Heart right ventricle (tissue), 16 donors: ENCODE results near the gene GNAI1. TPM values are rescaled to one million over a fixed set of nuclear protein-coding genes. Genes with fewer than 3 reads are reported as not detected.

ENCODE experiments used
- ATAC-seq, 8 donors: fragments of 200-7000 bp; cut with Tn5 transposase; one replicate each; pipeline ENCODE4 v1.9.1; 2020; ENCODE audit warnings: mild to moderate bottlenecking in 8 of 8, moderate library complexity in 8 of 8, moderate number of reproducible peaks in 1 of 8
- DNase-seq, 2 donors: peaks; one replicate each; pipeline ENCODE4 v3.0.0-alpha.2; 2020
- H3K27ac ChIP-seq, 10 donors: fragments of 200-600 bp; sonication (generic) in 2 of 10; one replicate each; pipeline versions ENCODE4 v1.5.0 to v1.8.0; 2020 to 2022; ENCODE audit warnings: mild to moderate bottlenecking in 3 of 10
- H3K27me3 ChIP-seq, 7 donors: fragments of 200-600 bp; one replicate each; pipeline ENCODE4 v1.8.0; 2021 to 2022; ENCODE audit warnings: mild to moderate bottlenecking in 2 of 7
- H3K36me3 ChIP-seq, 9 donors: fragments of 200-600 bp; sonication (generic) in 1 of 9; one replicate each; pipeline versions ENCODE4 v1.5.0 to v1.8.0; 2020 to 2022; ENCODE audit warnings: mild to moderate bottlenecking in 2 of 9
- H3K4me1 ChIP-seq, 9 donors: fragments of 200-600 bp; sonication (generic) in 1 of 9; one replicate each; pipeline versions ENCODE4 v1.5.0 to v1.8.0; 2020 to 2022; ENCODE audit warnings: mild to moderate bottlenecking in 4 of 9
- H3K4me3 ChIP-seq, 10 donors: fragments of 200-600 bp; sonication (generic) in 2 of 10; one replicate each; pipeline versions ENCODE4 v1.5.0 to v1.8.0; 2020 to 2022; ENCODE audit warnings: mild to moderate bottlenecking in 7 of 10, moderate library complexity in 2 of 10
- H3K9me3 ChIP-seq, 11 donors: fragments of 200-600 bp in 10 of 11; sonication (generic) in 2 of 11; one replicate each; pipeline versions ENCODE4 v1.5.0 to v1.8.0; 2013 to 2022; ENCODE audit warnings: mild to moderate bottlenecking in 2 of 11, control low read depth in 1 of 11, moderate library complexity in 1 of 11
- CTCF ChIP-seq, 9 donors: fragments of 200-600 bp; sonication (generic) in 2 of 9; IDR thresholded peaks; one replicate each; pipeline versions ENCODE4 v1.5.0 to v1.8.0; 2021 to 2022; ENCODE audit warnings: antibody characterized with exemption in 9 of 9, mild to moderate bottlenecking in 5 of 9, moderate library complexity in 1 of 9
- WGBS, 2 donors: extraction: QIAGEN DNeasy Blood & Tissue Kit; methylation state at CpG; one replicate each; pipeline ENCODE4 v1.1.7; 2013; ENCODE audit warnings: inconsistent platforms in 1 of 2; 5-methylcytosine and 5-hydroxymethylcytosine counted together
- intact Hi-C, 10 donors: fragments of 100-400 bp; cut with DNase I; formaldehyde crosslinking; loops; one replicate each; pipeline versions ENCODE4 v1.11.1 to v1.14.2; 2022
- polyA plus RNA-seq, 2 donors: library from polyadenylated mRNA; stranded (reverse); fragments of 200-250 nt; gene quantifications; one replicate each; pipeline ENCODE4 v1.2.3, GENCODE V29; 2013
- total RNA-seq, 10 donors: library from RNA; stranded (reverse); fragmentation: NEBNext Ultra II Directional in 3 of 10; extraction: Animal tissue kit (Norgen Biotek cat#: 25700) in 3 of 10; gene quantifications; one replicate each; pipeline versions ENCODE4 v1.2.1 to v1.2.4, GENCODE V29; 2021 to 2023
- donor health status: Arrhythmogenic right ventricular cardiomyopathy.
- donor health status: ischemic (EF 13 %, LVEDD 7.1; RV severe dilation, severe dysfunction).
- donor health status: healthy with polysubstance abuse.
- donor health status: DM: no; HTN: yes; CAD: no.
- donor health status: DM: no; HTN: no; CAD: no.
- donor health status: ischemic (EF 25% LVEDD 6.9; RV normal size, moderate dysfunction).
- donor health status: ischemic (EF 25% LVEDD 5.7; RV mildly dilated, moderate dysfunction).
- donor health status: healthy.
- donor health status: DM: yes; HTN: yes; CAD: no.
- donor health status: Ischemic cardiomyopathy.
- donor health status: ischemic (EF 35%, LVEDD 5.7; RV mildly dilated, moderate dysfunction).
- donor health status: nonischemic (EF 11% LVEDD 7.7; RV severe dilation, severe dysfunction).
- donor health status: DM: yes; HTN: yes; CAD: no.
- donor health status: PGD.
- donor health status: ischemic (EF 29% LVEDD 5.4; RV normal size, mild dysfunction).
- donor health status: nonischemic (EF 23%, LVEDD 6.1; RV moderate dilation, normal function).

The GNAI1 gene
- total and polyA plus RNA-seq, 12 donors, result 5.5 to 19.9 (median 12.5) TPM

- intact Hi-C loops, result loop anchor here in 6 of 10 donors (5.0 to 10.0 kb wide), 6 partner anchors 56 to 258 kb away; no protein-coding TSS in a partner anchor
- Histone ChIP-seq H3K27ac (peak overlapping the region in 2 of 10 donors; percentile 87 to 89), H3K4me3 (peak overlapping the region; percentile 80 to 100 (median 93)), H3K4me1 (peaks cover 0 to 44% (median 26%) of the 10 kb centered on the region in 9 donors), H3K36me3 (no peaks in the 10 kb centered on the region), H3K9me3 (no peaks in the 10 kb centered on the region), H3K27me3 (peaks cover 0 to 33% (median 0%) of the 10 kb centered on the region in 7 donors)
- DNase-seq, result no peak
- WGBS, 2 donors, result 53 to 57% methylated on average over 4 of the region's 4 CpGs
- no peak for ATAC-seq
- no peak for TF ChIP-seq CTCF (IDR thresholded peaks at IDR 0.05)
Measured at GRCh38 chr7:80136261-80137055, 1.8 kb downstream of the GNAI1 start.

- Histone ChIP-seq H3K27ac (peak overlapping the region in 1 of 10 donors; percentile 13), H3K36me3 (no peaks in the 10 kb centered on the region), H3K4me1 (peaks cover 0 to 44% (median 26%) of the 10 kb centered on the region in 9 donors), H3K4me3 (peak overlapping the region in 4 of 10 donors; percentile 13 to 97 (median 52)), H3K9me3 (no peaks in the 10 kb centered on the region), H3K27me3 (peaks cover 0 to 33% (median 0%) of the 10 kb centered on the region in 7 donors)
- no peak for DNase-seq
- WGBS, 2 donors, result 85 to 87% methylated on average over 12 of the region's 12 CpGs
- no peak for TF ChIP-seq CTCF (IDR thresholded peaks at IDR 0.05)
- intact Hi-C loops, result loop anchor here in 6 of 10 donors (5.0 to 10.0 kb wide), 6 partner anchors 55 to 257 kb away; no protein-coding TSS in a partner anchor
- ATAC-seq, result no peak
Measured at GRCh38 chr7:80137410-80137809, 2.8 kb downstream of the GNAI1 start.

- no peak for TF ChIP-seq CTCF (IDR thresholded peaks at IDR 0.05)
- ATAC-seq, result no peak
- intact Hi-C loops, result loop anchor here in 6 of 10 donors (5.0 to 10.0 kb wide), 6 partner anchors 53 to 256 kb away; no protein-coding TSS in a partner anchor
- Histone ChIP-seq H3K27ac (peak overlapping the region in 1 of 10 donors; percentile 15), H3K27me3 (peaks cover 0 to 31% (median 0%) of the 10 kb centered on the region in 7 donors), H3K9me3 (no peaks in the 10 kb centered on the region), H3K4me1 (peaks cover 0 to 43% (median 20%) of the 10 kb centered on the region in 9 donors), H3K36me3 (no peaks in the 10 kb centered on the region), H3K4me3 (no peak overlapping the region)
- no peak for DNase-seq
- 38 to 44% methylated on average over 1 of the region's 1 CpG for WGBS, 2 donors
Measured at GRCh38 chr7:80139236-80139635, 4.6 kb downstream of the GNAI1 start.

- ATAC-seq, result no peak
- intact Hi-C loops, result no loop called here
- WGBS, 2 donors, result 91 to 94% methylated on average over 4 of the region's 4 CpGs
Measured at GRCh38 chr7:80140388-80140787, 5.8 kb downstream of the GNAI1 start.

More at GRCh38 chr7:80140388-80140787, 5.8 kb downstream of the GNAI1 start:
- peaks cover 0 to 22% (median 0%) of the 10 kb centered on the region in 7 donors for H3K27me3 ChIP-seq
- no peaks in the 10 kb centered on the region for H3K36me3 ChIP-seq
- no peaks in the 10 kb centered on the region for H3K9me3 ChIP-seq
- TF ChIP-seq CTCF (IDR thresholded peaks at IDR 0.05), result no peak
- H3K4me1 ChIP-seq, result peaks cover 0 to 51% (median 19%) of the 10 kb centered on the region in 9 donors
- no peak for DNase-seq
- H3K27ac ChIP-seq, result no peak overlapping the region
- no peak overlapping the region for H3K4me3 ChIP-seq
